ENCODE results near the gene ARID3B.
A peak's percentile ranks its signal among the peaks of the same experiment; 100 is the strongest.

Gene ARID3B

GRCh38 chr15:74631087-74631385 lies 90.0 kb downstream of the ARID3B start:
- no peak for TF ChIP-seq CTCF (IDR thresholded peaks at IDR 0.05; ENCODE audit: control insufficient read depth, extremely low read depth, insufficient read depth)
- H3K4me3 ChIP-seq (ENCODE audit: low read depth, low read length), result no peak overlapping the region
- no peak for DNase-seq (ENCODE audit: low read depth)

- TF ChIP-seq CTCF (IDR thresholded peaks at IDR 0.05; ENCODE audit: control insufficient read depth, extremely low read depth, insufficient read depth), result no peak
- no peak overlapping the region for H3K4me3 ChIP-seq (ENCODE audit: low read depth, low read length)
- DNase-seq (ENCODE audit: low read depth), result no peak
Measured at GRCh38 chr15:74631408-74631807, 90.4 kb downstream of the ARID3B start.

- DNase-seq (ENCODE audit: low read depth), result no peak
- no peak overlapping the region for H3K4me3 ChIP-seq (ENCODE audit: low read depth, low read length)
- peak; percentile 87 for TF ChIP-seq CTCF (IDR thresholded peaks at IDR 0.05; ENCODE audit: control insufficient read depth, extremely low read depth, insufficient read depth)
Measured at GRCh38 chr15:74631935-74632560, 91.0 kb downstream of the ARID3B start.

GRCh38 chr15:74632601-74633000 lies 91.6 kb downstream of the ARID3B start:
- no peak overlapping the region for H3K4me3 ChIP-seq (ENCODE audit: low read depth, low read length)
- no peak for TF ChIP-seq CTCF (IDR thresholded peaks at IDR 0.05; ENCODE audit: control insufficient read depth, extremely low read depth, insufficient read depth)
- DNase-seq (ENCODE audit: low read depth), result no peak

GRCh38 chr15:74633781-74634180 lies 92.8 kb downstream of the ARID3B start:
- TF ChIP-seq CTCF (IDR thresholded peaks at IDR 0.05; ENCODE audit: control insufficient read depth, extremely low read depth, insufficient read depth), result no peak
- no peak for DNase-seq (ENCODE audit: low read depth)

GRCh38 chr15:74635228-74635627 lies 94.2 kb downstream of the ARID3B start:
- TF ChIP-seq CTCF (IDR thresholded peaks at IDR 0.05; ENCODE audit: control insufficient read depth, extremely low read depth, insufficient read depth), result peak; percentile 98
- no peak overlapping the region for H3K4me3 ChIP-seq (ENCODE audit: low read depth, low read length)
- no peak for DNase-seq (ENCODE audit: low read depth)

More at GRCh38 chr15:74633781-74634180, 92.8 kb downstream of the ARID3B start:
- no peak overlapping the region for H3K4me3 ChIP-seq (ENCODE audit: low read depth, low read length)

GRCh38 chr15:74636984-74637383 lies 96.0 kb downstream of the ARID3B start:
- no peak for DNase-seq (ENCODE audit: low read depth)
- TF ChIP-seq CTCF (IDR thresholded peaks at IDR 0.05; ENCODE audit: control insufficient read depth, extremely low read depth, insufficient read depth), result no peak

More at GRCh38 chr15:74636984-74637383, 96.0 kb downstream of the ARID3B start:
- H3K4me3 ChIP-seq (ENCODE audit: low read depth, low read length), result no peak overlapping the region

All from LNCaP clone FGC (cell line).